ENCODE measurements around the gene NRXN2. TPM values are rescaled to one million over a fixed set of nuclear protein-coding genes. Genes with fewer than 3 reads are reported as not detected.

NRXN2 gene
- total RNA-seq, 1 experiment from 2014 or later: not detected

DNA sequence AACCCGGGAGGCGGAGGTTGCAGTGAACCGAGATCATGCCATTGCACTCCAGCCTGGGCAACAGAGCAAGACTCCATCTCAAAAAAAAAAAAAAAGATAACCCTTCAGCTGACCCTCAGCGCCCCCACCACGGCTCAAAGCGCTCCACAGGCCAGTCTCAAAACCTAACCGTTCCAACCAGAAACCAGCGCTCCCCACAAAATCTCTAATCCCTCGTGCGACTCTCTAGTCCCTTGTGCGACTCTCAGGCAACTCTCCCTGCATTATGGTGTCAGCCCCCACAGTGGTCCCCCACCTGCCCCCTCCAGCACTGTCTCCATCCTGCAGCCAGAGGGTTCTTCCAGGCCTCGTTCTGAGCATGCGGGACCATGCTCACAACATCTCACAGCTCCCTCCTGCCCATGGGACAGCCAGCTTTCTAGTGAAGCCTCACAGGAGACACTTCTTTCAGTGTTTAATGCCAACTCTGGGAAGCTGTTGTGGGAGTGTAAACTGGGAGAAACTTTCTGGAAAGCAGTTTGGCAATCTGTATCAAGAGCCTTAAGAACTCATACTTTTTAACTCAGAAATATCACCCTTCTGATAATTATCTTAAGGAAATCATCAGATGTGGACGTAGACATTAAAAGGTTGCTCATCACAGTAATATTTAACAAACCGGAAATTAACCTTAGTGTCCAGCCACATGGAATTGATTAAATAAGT is 25.1 kb upstream of the NRXN2 start:
- no peak overlapping the region for H3K27ac Mint-ChIP-seq (ENCODE audit: low read depth, unreplicated experiment)
- POLR2A ChIA-PET: no interaction called here
- peaks cover 15% of the 10 kb centered on the region for H3K27me3 Mint-ChIP-seq (ENCODE audit: insufficient read depth, unreplicated experiment)
- H3K4me1 Mint-ChIP-seq (ENCODE audit: insufficient read depth, unreplicated experiment): peaks cover 8% of the 10 kb centered on the region
- no peaks in the 10 kb centered on the region for H3K9me3 Mint-ChIP-seq (ENCODE audit: unreplicated experiment)
- intact Hi-C loops (cut with micrococcal nuclease): no loop called here
- no peaks in the 10 kb centered on the region for H3K36me3 Mint-ChIP-seq (ENCODE audit: insufficient read depth, unreplicated experiment)
- no TSS peak for BruUV-seq (replicated peaks)
- TF ChIP-seq, protein P1, sequence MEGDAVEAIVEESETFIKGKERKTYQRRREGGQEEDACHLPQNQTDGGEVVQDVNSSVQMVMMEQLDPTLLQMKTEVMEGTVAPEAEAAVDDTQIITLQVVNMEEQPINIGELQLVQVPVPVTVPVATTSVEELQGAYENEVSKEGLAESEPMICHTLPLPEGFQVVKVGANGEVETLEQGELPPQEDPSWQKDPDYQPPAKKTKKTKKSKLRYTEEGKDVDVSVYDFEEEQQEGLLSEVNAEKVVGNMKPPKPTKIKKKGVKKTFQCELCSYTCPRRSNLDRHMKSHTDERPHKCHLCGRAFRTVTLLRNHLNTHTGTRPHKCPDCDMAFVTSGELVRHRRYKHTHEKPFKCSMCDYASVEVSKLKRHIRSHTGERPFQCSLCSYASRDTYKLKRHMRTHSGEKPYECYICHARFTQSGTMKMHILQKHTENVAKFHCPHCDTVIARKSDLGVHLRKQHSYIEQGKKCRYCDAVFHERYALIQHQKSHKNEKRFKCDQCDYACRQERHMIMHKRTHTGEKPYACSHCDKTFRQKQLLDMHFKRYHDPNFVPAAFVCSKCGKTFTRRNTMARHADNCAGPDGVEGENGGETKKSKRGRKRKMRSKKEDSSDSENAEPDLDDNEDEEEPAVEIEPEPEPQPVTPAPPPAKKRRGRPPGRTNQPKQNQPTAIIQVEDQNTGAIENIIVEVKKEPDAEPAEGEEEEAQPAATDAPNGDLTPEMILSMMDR (IDR thresholded peaks at IDR 0.05; ENCODE audit: unreplicated experiment): no peak
- no peak overlapping the region for H3K4me3 Mint-ChIP-seq (ENCODE audit: unreplicated experiment)
- CTCF ChIA-PET: interaction anchor here (0.6 to 0.7 kb wide), 2 partner anchors 41 to 297 kb away, joined by 3 read pairs; no protein-coding TSS in a partner anchor
- DNase-seq (ENCODE audit: unreplicated experiment): no peak

DNA sequence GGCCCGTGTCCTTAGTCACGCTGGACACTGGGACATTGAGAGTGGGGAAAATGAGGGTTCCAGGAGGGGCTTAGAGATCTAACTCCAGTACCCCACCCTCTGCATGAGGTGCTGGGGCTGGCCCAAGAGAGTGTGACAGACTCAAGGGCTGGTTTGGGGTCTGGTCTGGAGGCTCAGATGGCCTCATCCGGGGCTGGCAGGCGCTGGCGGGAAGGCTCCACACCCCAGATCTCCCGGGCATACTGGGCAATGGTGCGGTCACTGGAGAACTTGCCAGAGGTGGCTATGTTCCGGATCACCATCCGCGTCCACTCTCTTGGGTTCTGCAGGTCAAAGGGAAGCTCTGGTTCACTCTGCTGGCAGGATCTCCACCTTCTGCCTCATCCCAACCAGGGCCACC is 23.5 kb upstream of the NRXN2 start:
- DNase-seq (ENCODE audit: unreplicated experiment): no peak
- no TSS peak for BruUV-seq (replicated peaks)
- H3K9me3 Mint-ChIP-seq (ENCODE audit: unreplicated experiment): no peaks in the 10 kb centered on the region
- H3K4me3 Mint-ChIP-seq (ENCODE audit: unreplicated experiment): no peak overlapping the region
- ChIA-PET CTCF (interaction anchor here (0.6 kb wide), 1 partner anchor 332 kb away, joined by 3 read pairs; no protein-coding TSS in a partner anchor), POLR2A (no interaction called here)
- H3K36me3 Mint-ChIP-seq (ENCODE audit: insufficient read depth, unreplicated experiment): no peaks in the 10 kb centered on the region
- peaks cover 8% of the 10 kb centered on the region for H3K4me1 Mint-ChIP-seq (ENCODE audit: insufficient read depth, unreplicated experiment)
- intact Hi-C loops (cut with micrococcal nuclease): no loop called here
- H3K27me3 Mint-ChIP-seq (ENCODE audit: insufficient read depth, unreplicated experiment): peaks cover 23% of the 10 kb centered on the region
- H3K27ac Mint-ChIP-seq (ENCODE audit: low read depth, unreplicated experiment): no peak overlapping the region
- TF ChIP-seq, protein P1 (IDR thresholded peaks at IDR 0.05; ENCODE audit: unreplicated experiment): no peak

DNA sequence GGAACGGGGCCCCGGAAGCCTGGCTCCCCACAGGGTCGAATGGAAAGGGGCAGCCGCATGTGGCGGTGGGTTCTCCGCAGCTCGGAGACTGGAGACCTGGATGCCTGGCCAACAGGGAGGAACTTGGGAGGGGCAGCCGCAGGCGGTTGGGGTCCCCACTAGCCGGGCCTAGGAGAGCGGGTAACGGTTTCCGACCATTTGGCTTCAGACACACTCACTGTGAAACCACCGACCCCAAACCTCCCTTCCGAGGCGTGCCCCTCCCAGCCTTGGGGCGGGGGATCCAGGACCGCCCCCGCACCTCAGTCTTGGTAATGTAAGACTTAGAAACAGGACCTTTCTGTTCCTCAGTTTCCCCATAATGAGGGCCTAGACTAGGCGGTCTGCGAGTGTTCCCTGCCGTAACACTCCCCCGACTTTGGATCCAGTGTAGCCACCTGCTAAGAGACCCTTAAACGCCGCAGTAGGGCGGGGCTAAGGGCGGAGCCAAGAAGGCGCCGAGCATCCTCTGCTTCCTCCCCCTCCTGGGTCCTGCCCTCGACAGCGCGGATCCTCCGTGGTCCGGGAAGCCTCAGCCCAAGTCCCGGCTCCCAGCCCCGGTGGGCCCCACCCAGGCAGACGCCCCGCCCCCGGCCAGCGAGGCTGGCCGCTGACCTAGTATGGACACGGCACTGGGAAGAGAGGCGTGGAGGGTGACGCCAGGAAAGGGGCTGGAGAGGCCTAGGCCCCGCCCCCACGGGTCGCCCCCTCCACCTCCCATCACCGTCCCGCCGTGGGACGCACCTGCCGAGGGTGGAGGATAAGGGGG is 22.7 kb upstream of the NRXN2 start:
- TF ChIP-seq, protein P1 (IDR thresholded peaks at IDR 0.05; ENCODE audit: unreplicated experiment): no peak
- POLR2A ChIA-PET: no interaction called here
- intact Hi-C loops (cut with micrococcal nuclease): no loop called here
- H3K4me3 Mint-ChIP-seq (ENCODE audit: unreplicated experiment): no peak overlapping the region
- H3K27me3 Mint-ChIP-seq (ENCODE audit: insufficient read depth, unreplicated experiment): peaks cover 31% of the 10 kb centered on the region
- no peak overlapping the region for H3K27ac Mint-ChIP-seq (ENCODE audit: low read depth, unreplicated experiment)
- no TSS peak for BruUV-seq (replicated peaks)
- H3K36me3 Mint-ChIP-seq (ENCODE audit: insufficient read depth, unreplicated experiment): no peaks in the 10 kb centered on the region
- peaks cover 8% of the 10 kb centered on the region for H3K4me1 Mint-ChIP-seq (ENCODE audit: insufficient read depth, unreplicated experiment)
- CTCF ChIA-PET: interaction anchor here (0.5 to 0.6 kb wide), 2 partner anchors 100 to 333 kb away, joined by 3 read pairs; no protein-coding TSS in a partner anchor
- no peaks in the 10 kb centered on the region for H3K9me3 Mint-ChIP-seq (ENCODE audit: unreplicated experiment)
- DNase-seq (ENCODE audit: unreplicated experiment): no peak

DNA sequence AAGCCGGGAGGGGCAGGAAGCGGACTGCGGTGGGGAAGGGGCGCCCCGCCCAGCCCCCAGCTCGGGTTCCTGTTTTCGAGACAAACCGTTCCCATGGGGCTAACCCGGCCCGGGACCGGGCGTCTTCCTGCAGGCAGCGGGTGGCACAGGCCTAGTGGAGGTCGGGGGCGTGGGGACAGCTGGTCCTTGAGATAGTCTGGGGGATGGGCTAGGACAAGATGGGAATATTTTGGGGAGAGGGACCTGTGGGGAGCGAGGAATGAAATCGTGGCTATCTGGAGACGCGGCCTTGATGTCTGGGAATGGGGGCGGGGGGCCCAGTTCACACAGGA is 22.2 kb upstream of the NRXN2 start:
- Mint-ChIP-seq H3K27me3 (ENCODE audit: insufficient read depth, unreplicated experiment) (peaks cover 37% of the 10 kb centered on the region), H3K36me3 (ENCODE audit: insufficient read depth, unreplicated experiment) (no peaks in the 10 kb centered on the region), H3K4me3 (ENCODE audit: unreplicated experiment) (no peak overlapping the region), H3K27ac (ENCODE audit: low read depth, unreplicated experiment) (no peak overlapping the region), H3K4me1 (ENCODE audit: insufficient read depth, unreplicated experiment) (peaks cover 8% of the 10 kb centered on the region), H3K9me3 (ENCODE audit: unreplicated experiment) (no peaks in the 10 kb centered on the region)
- ChIA-PET POLR2A (no interaction called here), CTCF (interaction anchor here (0.5 kb wide), 1 partner anchor 99 kb away, joined by 3 read pairs; no protein-coding TSS in a partner anchor)
- intact Hi-C loops (cut with micrococcal nuclease): no loop called here
- TF ChIP-seq, protein P1 (IDR thresholded peaks at IDR 0.05; ENCODE audit: unreplicated experiment): no peak
- DNase-seq (ENCODE audit: unreplicated experiment): no peak
- no TSS peak for BruUV-seq (replicated peaks)

Data from MCF 10A (cell line).